Stomach (tissue), 4 donors: ENCODE data around the gene NUP42.

Experiments
- CTCF ChIP-seq, 7 experiments: fragments of 450-650 bp in 4 of 7; fragments of 200-600 bp in 3 of 7; sonication (generic) in 3 of 7; IDR thresholded peaks; one replicate each; pipeline ENCODE4 v1.5.1; 2016 to 2019; ENCODE audit warnings: antibody characterized with exemption in 7 of 7, control low read depth in 2 of 7, mild to moderate bottlenecking in 1 of 7
- EP300 ChIP-seq: sonication (generic); formaldehyde crosslinking; IDR thresholded peaks from one replicate; pipeline ENCODE4 v1.6.1; 2017; ENCODE audit warnings: antibody characterized with exemption
- POLR2A ChIP-seq, 4 donors: fragments of 450-650 bp; IDR thresholded peaks; one replicate each; pipeline ENCODE4 v1.6.1; 2016; ENCODE audit warnings: antibody characterized with exemption in 4 of 4, control low read depth in 2 of 4, mild to moderate bottlenecking in 1 of 4, moderate library complexity in 1 of 4
- POLR2AphosphoS5 ChIP-seq, 3 donors: sonication (generic); formaldehyde crosslinking; IDR thresholded peaks; one replicate each; pipeline ENCODE4 v1.6.1; 2016; ENCODE audit warnings: antibody characterized with exemption in 3 of 3

DNA sequence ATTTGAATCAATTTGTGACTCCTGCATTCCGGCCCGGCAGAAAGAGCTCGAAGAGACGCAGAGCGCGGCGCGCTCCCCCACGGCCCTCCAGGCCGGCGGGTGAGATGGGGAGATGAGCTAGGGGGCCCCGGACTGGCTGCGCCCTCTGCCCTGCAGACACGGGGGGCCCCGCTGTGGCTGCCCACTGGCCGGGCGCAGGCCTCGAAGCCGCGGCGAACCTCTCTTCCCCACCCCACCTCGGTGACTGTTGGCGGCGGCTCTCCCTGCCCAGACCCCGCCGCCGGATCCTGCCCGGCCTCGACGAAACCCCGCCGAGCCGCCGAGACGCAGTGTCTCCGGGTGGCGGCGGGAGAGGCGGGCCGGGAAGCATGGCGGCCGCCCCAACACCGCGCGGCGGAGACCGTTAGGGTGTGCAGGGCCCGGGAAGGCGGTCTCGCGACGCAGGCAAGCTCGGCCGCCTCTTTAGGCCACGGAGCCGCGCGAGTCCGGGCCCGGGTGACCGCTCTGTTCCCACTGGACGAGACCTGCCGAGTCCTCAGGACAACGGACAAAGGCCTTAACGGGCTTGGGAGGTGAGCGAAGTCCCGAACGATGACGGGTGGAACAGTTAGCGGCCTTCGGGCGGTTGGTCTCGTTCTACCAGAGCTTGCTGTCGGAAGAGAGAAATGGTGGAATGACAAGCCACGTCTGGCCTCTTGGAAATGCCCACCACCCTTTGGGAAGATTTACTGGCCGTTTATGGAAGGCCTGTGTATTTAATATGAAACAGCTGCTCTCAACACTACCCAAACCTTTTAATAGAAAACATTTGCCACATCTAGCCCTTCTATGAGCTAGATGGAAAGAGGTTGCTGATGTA lies 24.3 kb downstream of the NUP42 start:
- TF ChIP-seq CTCF (IDR thresholded peaks at IDR 0.05) (no peak), POLR2A (IDR thresholded peaks at IDR 0.05) (no peak), POLR2AphosphoS5 (IDR thresholded peaks at IDR 0.05) (no peak), EP300 (no peak)
